ENCODE data around the gene C11orf65.
A peak's percentile ranks its signal among the peaks of the same experiment; 100 is the strongest.

Gene C11orf65

GRCh38 chr11:108467091-108467823 is at the start of gene C11orf65:
Gene C11orf65 (minus strand): TSS chr11:108467529. CDS start chr11:108461559, 5,970 bp downstream.
- DNase-seq (ENCODE audit: low spot score), result peak; percentile 97

GRCh38 chr11:108516125-108516524 is 48.8 kb upstream of the C11orf65 start:
- no peak for DNase-seq (ENCODE audit: low spot score)

- no peak for DNase-seq (ENCODE audit: low spot score)
Observed at GRCh38 chr11:108512708-108513107, 45.4 kb upstream of the C11orf65 start.

GRCh38 chr11:108511851-108512474 is 44.6 kb upstream of the C11orf65 start:
- DNase-seq (ENCODE audit: low spot score), result no peak

GRCh38 chr11:108508653-108509593 is 41.6 kb upstream of the C11orf65 start:
- no peak for DNase-seq (ENCODE audit: low spot score)

- no peak for DNase-seq (ENCODE audit: low spot score)
Observed at GRCh38 chr11:108501396-108501795, 34.1 kb upstream of the C11orf65 start.

- no peak for DNase-seq (ENCODE audit: low spot score)
Observed at GRCh38 chr11:108500721-108501120, 33.4 kb upstream of the C11orf65 start.

GRCh38 chr11:108500169-108500568 is 32.8 kb upstream of the C11orf65 start:
- no peak for DNase-seq (ENCODE audit: low spot score)

- no peak for DNase-seq (ENCODE audit: low spot score)
Observed at GRCh38 chr11:108498816-108499408, 31.6 kb upstream of the C11orf65 start.

GRCh38 chr11:108498046-108498815 is 30.9 kb upstream of the C11orf65 start, which contains the start of gene POGLUT3:
Gene POGLUT3 (minus strand): TSS chr11:108498384. CDS start chr11:108498366, 18 bp downstream.
- peak; percentile 48 for DNase-seq (ENCODE audit: low spot score)

GRCh38 chr11:108497317-108498045 is 30.2 kb upstream of the C11orf65 start:
- peak; percentile 98 for DNase-seq (ENCODE audit: low spot score)

GRCh38 chr11:108496643-108497256 is 29.4 kb upstream of the C11orf65 start:
- peak; percentile 14 for DNase-seq (ENCODE audit: low spot score)

- no peak for DNase-seq (ENCODE audit: low spot score)
Observed at GRCh38 chr11:108495326-108495725, 28.0 kb upstream of the C11orf65 start.

GRCh38 chr11:108494182-108494581 is 26.9 kb upstream of the C11orf65 start:
- no peak for DNase-seq (ENCODE audit: low spot score)

GRCh38 chr11:108491936-108492335 is 24.6 kb upstream of the C11orf65 start:
- no peak for DNase-seq (ENCODE audit: low spot score)

GRCh38 chr11:108486828-108487227 is 19.5 kb upstream of the C11orf65 start:
- DNase-seq (ENCODE audit: low spot score), result no peak

- DNase-seq (ENCODE audit: low spot score), result no peak
Observed at GRCh38 chr11:108486331-108486730, 19.0 kb upstream of the C11orf65 start.

- DNase-seq (ENCODE audit: low spot score), result no peak
Observed at GRCh38 chr11:108483163-108483562, 15.8 kb upstream of the C11orf65 start.

- no peak for DNase-seq (ENCODE audit: low spot score)
Observed at GRCh38 chr11:108474664-108475463, 7.5 kb upstream of the C11orf65 start.
